ENCODE data around the gene GAB1. TPM values are rescaled to one million over a fixed set of nuclear protein-coding genes. Genes with fewer than 3 reads are reported as not detected.

The GAB1 gene
- total RNA-seq, 1 experiment from 2014 or later, result 3.8 TPM

DNA sequence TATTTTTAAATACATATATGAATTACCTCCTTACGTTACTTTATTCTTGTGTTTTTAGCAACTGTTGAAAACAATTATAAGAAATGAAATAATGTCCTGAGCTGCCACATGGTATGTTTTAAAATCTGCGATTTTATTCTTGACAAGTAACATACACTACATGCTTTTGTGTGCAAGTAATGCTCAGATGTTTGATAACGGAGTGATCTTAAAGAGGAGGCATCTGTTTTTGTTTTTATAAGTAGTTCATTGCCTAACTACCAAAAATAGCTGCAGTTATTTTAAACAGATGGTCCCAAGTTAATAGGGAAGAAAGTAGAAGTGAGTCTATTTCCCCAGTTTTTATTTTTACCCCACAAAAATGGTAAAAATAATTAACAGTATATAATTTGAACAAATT, 55.2 kb downstream of the GAB1 start:
- H3K36me3 ChIP-seq (ENCODE audit: control insufficient read depth in 1 of 2, insufficient read depth in 2 of 2, low read length in 2 of 2), result no peaks in the 10 kb centered on the region
- POLR2A ChIA-PET, result no interaction called here
- CTCF ChIA-PET, result no interaction called here
- BruUV-seq (replicated peaks), result no TSS peak
- no peaks in the 10 kb centered on the region for H3K9me2 ChIP-seq (ENCODE audit: insufficient read depth)
- TF ChIP-seq EZH2 (IDR thresholded peaks at IDR 0.05) (no peak), FOSL1 (IDR thresholded peaks at IDR 0.05; ENCODE audit: low read depth) (no peak), POLR2A (IDR thresholded peaks at IDR 0.05; ENCODE audit: borderline replicate concordance, extremely low read depth, insufficient read depth, insufficient read length) (no peak), POLR2AphosphoS5 (IDR thresholded peaks at IDR 0.05; ENCODE audit: low read depth, low read length) (no peak), CEBPB (IDR thresholded peaks at IDR 0.05; ENCODE audit: low read depth) (no peak), TCF7L2 (IDR thresholded peaks at IDR 0.05; ENCODE audit: borderline replicate concordance, extremely low read depth, insufficient read depth, insufficient read length) (no peak), SIN3A (IDR thresholded peaks at IDR 0.05; ENCODE audit: low read depth) (no peak), CTCF (IDR thresholded peaks at IDR 0.05 in 2 of 3, conservative IDR thresholded peaks at IDR 0.05 in 1 of 3; ENCODE audit: borderline replicate concordance in 1 of 3, insufficient read depth in 1 of 3, low read depth in 2 of 3, low read length in 2 of 3) (no peak), ZBTB33 (IDR thresholded peaks at IDR 0.05; ENCODE audit: extremely low read depth, insufficient replicate concordance, low read length) (no peak), RAD21 (IDR thresholded peaks at IDR 0.05; ENCODE audit: low read depth) (no peak), ZNF274 (IDR thresholded peaks at IDR 0.05; ENCODE audit: low read depth, low read length) (no peak), MAX (IDR thresholded peaks at IDR 0.05) (no peak), CBX3 (IDR thresholded peaks at IDR 0.05; ENCODE audit: low read depth) (no peak), SRF (IDR thresholded peaks at IDR 0.05; ENCODE audit: low read depth) (no peak), ZFX (IDR thresholded peaks at IDR 0.05) (no peak)
- TF ChIP-seq, protein P1, sequence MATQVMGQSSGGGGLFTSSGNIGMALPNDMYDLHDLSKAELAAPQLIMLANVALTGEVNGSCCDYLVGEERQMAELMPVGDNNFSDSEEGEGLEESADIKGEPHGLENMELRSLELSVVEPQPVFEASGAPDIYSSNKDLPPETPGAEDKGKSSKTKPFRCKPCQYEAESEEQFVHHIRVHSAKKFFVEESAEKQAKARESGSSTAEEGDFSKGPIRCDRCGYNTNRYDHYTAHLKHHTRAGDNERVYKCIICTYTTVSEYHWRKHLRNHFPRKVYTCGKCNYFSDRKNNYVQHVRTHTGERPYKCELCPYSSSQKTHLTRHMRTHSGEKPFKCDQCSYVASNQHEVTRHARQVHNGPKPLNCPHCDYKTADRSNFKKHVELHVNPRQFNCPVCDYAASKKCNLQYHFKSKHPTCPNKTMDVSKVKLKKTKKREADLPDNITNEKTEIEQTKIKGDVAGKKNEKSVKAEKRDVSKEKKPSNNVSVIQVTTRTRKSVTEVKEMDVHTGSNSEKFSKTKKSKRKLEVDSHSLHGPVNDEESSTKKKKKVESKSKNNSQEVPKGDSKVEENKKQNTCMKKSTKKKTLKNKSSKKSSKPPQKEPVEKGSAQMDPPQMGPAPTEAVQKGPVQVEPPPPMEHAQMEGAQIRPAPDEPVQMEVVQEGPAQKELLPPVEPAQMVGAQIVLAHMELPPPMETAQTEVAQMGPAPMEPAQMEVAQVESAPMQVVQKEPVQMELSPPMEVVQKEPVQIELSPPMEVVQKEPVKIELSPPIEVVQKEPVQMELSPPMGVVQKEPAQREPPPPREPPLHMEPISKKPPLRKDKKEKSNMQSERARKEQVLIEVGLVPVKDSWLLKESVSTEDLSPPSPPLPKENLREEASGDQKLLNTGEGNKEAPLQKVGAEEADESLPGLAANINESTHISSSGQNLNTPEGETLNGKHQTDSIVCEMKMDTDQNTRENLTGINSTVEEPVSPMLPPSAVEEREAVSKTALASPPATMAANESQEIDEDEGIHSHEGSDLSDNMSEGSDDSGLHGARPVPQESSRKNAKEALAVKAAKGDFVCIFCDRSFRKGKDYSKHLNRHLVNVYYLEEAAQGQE (IDR thresholded peaks at IDR 0.05; ENCODE audit: low read depth), result no peak
- intact Hi-C loops (cut with micrococcal nuclease), result no loop called here
- RAD21 ChIA-PET (ENCODE audit: low non-redundant PET in 1 of 2, low total read pairs in 2 of 2, uncharacterized antibody in 2 of 2, unreplicated experiment in 2 of 2), result no interaction called here
- H4K20me1 ChIP-seq (ENCODE audit: insufficient read depth), result no peaks in the 10 kb centered on the region
- DNase-seq (ENCODE audit: low read depth, low spot score) (no peak), ATAC-seq (no peak)
- no peaks in the 10 kb centered on the region for H3K4me1 ChIP-seq (ENCODE audit: control insufficient read depth in 1 of 2, insufficient read depth in 2 of 2, low read length in 2 of 2)
- H3K79me2 ChIP-seq (ENCODE audit: insufficient read depth, low read length), result no peaks in the 10 kb centered on the region
- H3K9ac ChIP-seq (ENCODE audit: low read length), result no peak overlapping the region
- H2AFZ ChIP-seq (ENCODE audit: low read depth, low read length, poor library complexity, severe bottlenecking), result no peak overlapping the region
- H3K9me3 ChIP-seq (ENCODE audit: control insufficient read depth in 1 of 2, insufficient read depth in 1 of 2, low read depth in 1 of 2, low read length in 2 of 2), result no peaks in the 10 kb centered on the region
- H3K4me2 ChIP-seq (ENCODE audit: low read length), result no peak overlapping the region
- no peak overlapping the region for H3K27ac ChIP-seq (ENCODE audit: low read depth, low read length)
- no peaks in the 10 kb centered on the region for H3K27me3 ChIP-seq (ENCODE audit: insufficient read depth, low read length)
- H3K4me3 ChIP-seq (replicated peaks in 1 of 2; ENCODE audit: low read depth in 1 of 2, low read length in 2 of 2), result no peak overlapping the region

All from HCT116 (cell line).